Measurements from ENCODE around the gene AJUBA.
"Not testable (repeated sequence)": the region's sequence is repeated elsewhere in the genome, so short reads cannot be mapped to it uniquely, and the experiment has no call there.

Gene AJUBA

GRCh38 chr14:22981090-22981875, 1.1 kb downstream of the AJUBA start:
- no peak for DNase-seq (ENCODE audit: extremely low read depth in 1 of 2, low read depth in 1 of 2)

DNA sequence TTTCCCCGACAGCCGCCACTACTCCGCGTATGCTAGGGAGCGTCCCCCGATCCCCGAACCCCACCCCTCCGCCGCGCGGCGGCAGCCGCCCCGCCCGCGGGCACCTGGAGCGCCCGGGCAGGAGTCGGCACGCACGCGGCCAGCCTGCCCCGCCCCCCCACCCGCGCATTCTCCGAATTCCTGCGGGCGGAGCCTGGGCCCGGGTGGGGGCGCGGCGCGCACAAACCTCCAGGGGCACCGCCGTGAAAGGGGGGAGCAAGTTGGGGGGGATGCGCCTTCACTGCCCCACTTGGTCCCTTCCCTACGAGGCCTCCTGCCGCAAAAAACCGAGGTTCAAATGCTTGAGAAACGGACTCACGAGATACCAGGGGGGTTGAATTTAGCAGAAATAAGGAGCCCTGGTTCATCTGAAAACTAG, 1.7 kb downstream of the AJUBA start:
- no peak for DNase-seq (ENCODE audit: extremely low read depth in 1 of 2, low read depth in 1 of 2)

- no peak for DNase-seq (ENCODE audit: extremely low read depth in 1 of 2, low read depth in 1 of 2)
These were observed 2.5 kb downstream of the AJUBA start for GRCh38 chr14:22979748-22980392.

GRCh38 chr14:22978981-22979671, 3.2 kb downstream of the AJUBA start:
- no peak for DNase-seq (ENCODE audit: extremely low read depth in 1 of 2, low read depth in 1 of 2)

- no peak for DNase-seq (ENCODE audit: extremely low read depth in 1 of 2, low read depth in 1 of 2)
These were observed 3.9 kb downstream of the AJUBA start for GRCh38 chr14:22978487-22978837.

GRCh38 chr14:22977684-22978486, 4.5 kb downstream of the AJUBA start:
- DNase-seq (ENCODE audit: extremely low read depth in 1 of 2, low read depth in 1 of 2): no peak

DNA sequence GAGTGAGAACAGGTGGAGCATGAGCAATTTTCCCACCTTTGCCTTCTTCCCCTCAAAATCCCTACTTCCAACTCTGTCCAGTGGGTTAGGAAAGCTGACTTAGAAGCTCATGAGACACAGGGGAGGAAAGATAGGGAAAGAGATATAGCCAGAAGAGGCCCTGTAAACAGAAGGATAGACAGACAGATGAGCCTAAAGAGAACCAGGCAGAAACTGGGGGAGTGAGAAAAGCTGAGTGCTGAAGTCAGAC, 5.0 kb downstream of the AJUBA start:
- no peak for DNase-seq (ENCODE audit: extremely low read depth in 1 of 2, low read depth in 1 of 2)

GRCh38 chr14:22976620-22977433, 5.5 kb downstream of the AJUBA start:
- no peak for DNase-seq (ENCODE audit: extremely low read depth in 1 of 2, low read depth in 1 of 2)

DNA sequence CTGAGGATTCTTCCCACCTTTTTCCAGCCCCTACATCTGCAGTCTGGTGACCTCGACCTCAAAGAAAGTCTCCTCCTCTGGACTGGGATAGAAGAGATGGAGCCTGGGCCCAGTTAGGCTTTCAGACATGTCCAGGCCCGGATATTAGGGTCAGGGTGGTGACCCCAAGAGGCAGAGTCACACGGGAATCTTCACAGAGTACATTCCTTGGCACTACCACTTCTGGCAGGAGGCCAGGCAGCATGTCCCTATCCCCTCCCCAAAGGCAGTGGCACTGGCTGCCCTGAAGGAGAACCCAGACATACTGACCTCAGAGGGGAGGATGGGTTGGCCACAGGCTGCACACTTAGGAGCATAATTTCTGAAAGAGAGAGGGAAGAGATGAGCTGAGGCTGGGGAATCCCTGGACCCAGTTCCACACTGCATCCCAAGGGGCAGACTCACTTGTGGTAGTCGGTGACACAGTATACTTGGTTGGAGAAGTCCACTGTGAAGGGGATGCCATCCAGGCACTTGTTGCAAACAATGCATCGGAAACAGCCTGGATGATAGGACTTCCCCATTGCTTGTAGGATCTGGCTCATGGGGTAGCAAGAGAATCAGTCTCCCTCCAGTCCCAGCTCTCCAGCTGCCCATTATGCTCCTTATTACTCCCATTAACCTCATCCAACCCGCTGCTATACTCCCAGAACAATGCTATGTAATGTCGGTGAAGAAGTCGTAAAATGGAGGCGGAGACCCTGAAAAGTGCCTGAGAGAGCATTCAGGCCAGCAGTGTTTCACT, 7.6 kb downstream of the AJUBA start:
- DNase-seq (ENCODE audit: extremely low read depth in 1 of 2, low read depth in 1 of 2): no peak

GRCh38 chr14:22973217-22974032, 8.9 kb downstream of the AJUBA start:
- DNase-seq (ENCODE audit: extremely low read depth in 1 of 2, low read depth in 1 of 2): no peak

DNA sequence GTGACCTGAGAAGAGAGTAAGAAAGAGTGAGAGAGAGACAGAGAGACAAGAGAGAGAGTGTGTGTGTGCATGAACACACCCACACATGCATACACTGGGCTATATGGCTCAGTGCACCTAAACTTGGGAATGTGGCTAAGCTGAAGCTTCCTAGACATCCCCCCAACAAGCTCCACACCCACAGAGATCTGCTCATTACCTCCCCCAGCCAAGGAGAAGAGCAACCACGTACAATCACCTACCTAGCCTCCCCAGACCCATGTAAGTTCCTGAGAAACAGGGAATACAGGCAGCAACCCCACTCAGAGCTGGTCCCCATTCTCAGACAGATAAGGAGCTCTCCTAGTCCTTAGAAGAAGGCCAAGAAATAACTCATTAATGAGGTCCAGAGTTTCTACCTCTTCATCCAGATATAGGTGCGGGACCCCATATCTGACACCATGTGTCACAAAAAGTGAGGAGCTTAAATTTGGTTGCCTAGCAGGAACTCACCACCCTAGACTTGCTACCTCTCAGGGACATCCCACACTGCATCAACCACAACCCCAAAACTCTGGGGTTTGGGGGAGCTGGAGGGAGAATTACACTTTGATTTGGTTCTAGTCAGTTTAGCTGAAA, 9.9 kb downstream of the AJUBA start:
- DNase-seq (ENCODE audit: extremely low read depth in 1 of 2, low read depth in 1 of 2): no peak

GRCh38 chr14:22971152-22971551, 11.2 kb downstream of the AJUBA start:
- DNase-seq (ENCODE audit: extremely low read depth in 1 of 2, low read depth in 1 of 2): no peak

DNA sequence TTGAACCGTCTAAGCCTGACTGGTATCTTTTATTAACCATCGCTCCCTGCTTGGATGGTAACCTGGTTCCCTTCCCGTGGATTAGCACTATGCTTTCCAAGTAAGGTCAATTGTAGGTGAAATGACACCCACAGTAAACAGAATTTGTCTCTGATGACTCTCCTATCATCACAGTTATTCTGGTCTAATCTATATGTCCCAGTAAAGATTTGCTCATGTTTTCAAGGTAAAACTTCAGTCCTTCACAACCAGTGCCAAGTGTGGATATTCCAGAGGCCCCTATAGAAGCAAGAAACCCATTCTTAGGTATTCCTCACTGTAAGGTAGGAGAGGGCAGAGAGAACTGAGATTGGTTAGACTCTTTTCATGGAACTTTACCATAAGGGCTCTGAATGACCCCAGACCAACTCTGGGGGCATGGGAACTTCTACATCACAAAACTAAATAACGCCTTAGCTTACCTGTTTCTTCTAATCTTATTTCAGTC, 15.5 kb downstream of the AJUBA start:
- DNase-seq (ENCODE audit: extremely low read depth in 1 of 2, low read depth in 1 of 2): no peak

- not testable (repeated sequence) for DNase-seq (ENCODE audit: extremely low read depth in 1 of 2, low read depth in 1 of 2)
These were observed 16.2 kb downstream of the AJUBA start for GRCh38 chr14:22965916-22966782.

DNA sequence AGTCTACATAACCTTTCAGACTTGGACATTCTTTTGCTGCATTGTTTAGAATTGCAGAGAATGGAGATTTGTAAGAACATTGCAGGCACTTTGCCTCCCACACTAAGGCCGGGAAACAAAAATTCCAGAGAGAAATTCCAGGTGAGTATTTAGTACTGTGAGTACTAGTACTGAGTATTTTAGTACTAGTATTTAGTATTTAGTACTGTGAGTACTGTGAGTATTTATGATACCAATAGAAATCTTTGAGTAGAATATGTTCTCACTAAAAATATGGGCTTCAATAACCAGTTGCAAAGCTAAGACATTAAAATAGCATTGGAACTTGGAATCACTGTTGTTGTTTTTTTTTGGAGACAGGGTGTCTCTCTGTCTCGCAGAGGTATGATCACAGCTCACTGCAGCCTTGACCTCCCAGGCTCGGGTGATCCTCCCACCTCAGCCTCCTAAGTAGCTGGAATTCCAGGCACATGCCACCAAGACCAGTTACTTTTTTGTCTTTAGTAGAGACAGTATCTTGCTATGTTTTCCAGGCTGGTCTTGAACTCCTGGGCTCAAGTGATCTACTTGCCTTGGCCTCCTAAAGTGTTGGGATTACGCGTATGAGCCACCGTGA, 20.2 kb downstream of the AJUBA start:
- no peak for DNase-seq (ENCODE audit: extremely low read depth in 1 of 2, low read depth in 1 of 2)

DNA sequence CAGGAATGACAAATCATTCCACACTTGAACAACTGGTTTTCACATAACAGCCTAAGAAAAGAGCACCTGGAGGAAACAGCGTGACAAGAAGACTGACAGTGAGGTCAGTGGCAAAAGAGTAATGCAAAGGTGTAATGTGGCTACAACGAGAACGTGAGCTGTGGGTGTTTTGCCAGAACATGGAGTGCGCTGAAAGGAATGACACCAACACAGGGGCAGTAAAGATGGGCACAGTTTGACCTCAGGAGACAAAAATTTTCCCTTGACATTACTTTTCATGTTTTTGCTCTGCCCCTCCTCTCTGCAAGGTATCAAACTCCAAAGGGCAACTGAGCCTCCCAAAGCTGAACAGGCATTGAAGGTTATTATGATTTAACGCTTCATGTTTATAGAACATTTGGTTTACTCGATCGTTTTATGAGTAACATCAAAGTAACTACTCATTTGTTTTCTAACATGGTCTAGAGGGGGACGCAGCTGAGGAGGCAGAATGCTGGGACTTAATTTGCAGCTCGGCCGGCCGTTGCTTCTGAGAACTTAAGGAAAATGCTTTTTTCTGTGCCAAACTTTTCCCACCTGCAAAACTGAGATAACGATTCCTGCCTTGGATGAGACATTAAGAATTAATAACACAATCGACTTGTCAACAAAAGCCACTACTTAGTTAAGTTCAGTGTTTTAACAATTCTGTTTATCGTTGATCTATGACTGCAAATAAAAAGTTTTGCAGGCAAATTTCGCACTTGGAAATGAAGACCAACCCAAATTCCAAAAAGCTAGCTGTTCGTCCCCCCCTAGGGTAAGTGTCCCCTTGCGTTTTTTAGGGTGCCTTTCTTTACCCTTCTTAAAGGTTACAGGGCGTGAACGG, 26.4 kb downstream of the AJUBA start:
- DNase-seq (ENCODE audit: extremely low read depth in 1 of 2, low read depth in 1 of 2): no peak

Measured in stimulated activated CD8-positive, alpha-beta memory T cell treated with anti-CD3 and anti-CD28 coated beads, Interleukin-7, amount 100 ng/mL, for 48 hours (primary cell).